Upper lobe of left lung (tissue), 4 donors: Measurements from ENCODE around the gene SNAI3.

Experiments used
- EP300 ChIP-seq, 4 donors: sonication (generic); formaldehyde crosslinking; IDR thresholded peaks; one replicate each; pipeline ENCODE4 v1.5.1; 2017; ENCODE audit warnings: antibody characterized with exemption in 4 of 4, control low read depth in 2 of 4
- POLR2A ChIP-seq, 4 donors: fragments of 450-650 bp; IDR thresholded peaks; one replicate each; pipeline ENCODE4 v1.5.1; 2016 to 2017; ENCODE audit warnings: antibody characterized with exemption in 4 of 4, mild to moderate bottlenecking in 2 of 4
- TF ChIP-seq, protein P1 (sequence below), 6 experiments: fragments of 450-650 bp in 4 of 6; fragments of 200-600 bp in 2 of 6; sonication (generic) in 2 of 6; IDR thresholded peaks; one replicate each; pipeline ENCODE4 v1.5.1; 2016 to 2019; ENCODE audit warnings: antibody characterized with exemption in 6 of 6

GRCh38 chr16:88726408-88726749 is 40.1 kb upstream of the SNAI3 start:
- TF ChIP-seq, protein P1, sequence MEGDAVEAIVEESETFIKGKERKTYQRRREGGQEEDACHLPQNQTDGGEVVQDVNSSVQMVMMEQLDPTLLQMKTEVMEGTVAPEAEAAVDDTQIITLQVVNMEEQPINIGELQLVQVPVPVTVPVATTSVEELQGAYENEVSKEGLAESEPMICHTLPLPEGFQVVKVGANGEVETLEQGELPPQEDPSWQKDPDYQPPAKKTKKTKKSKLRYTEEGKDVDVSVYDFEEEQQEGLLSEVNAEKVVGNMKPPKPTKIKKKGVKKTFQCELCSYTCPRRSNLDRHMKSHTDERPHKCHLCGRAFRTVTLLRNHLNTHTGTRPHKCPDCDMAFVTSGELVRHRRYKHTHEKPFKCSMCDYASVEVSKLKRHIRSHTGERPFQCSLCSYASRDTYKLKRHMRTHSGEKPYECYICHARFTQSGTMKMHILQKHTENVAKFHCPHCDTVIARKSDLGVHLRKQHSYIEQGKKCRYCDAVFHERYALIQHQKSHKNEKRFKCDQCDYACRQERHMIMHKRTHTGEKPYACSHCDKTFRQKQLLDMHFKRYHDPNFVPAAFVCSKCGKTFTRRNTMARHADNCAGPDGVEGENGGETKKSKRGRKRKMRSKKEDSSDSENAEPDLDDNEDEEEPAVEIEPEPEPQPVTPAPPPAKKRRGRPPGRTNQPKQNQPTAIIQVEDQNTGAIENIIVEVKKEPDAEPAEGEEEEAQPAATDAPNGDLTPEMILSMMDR (IDR thresholded peaks at IDR 0.05): no peak
- TF ChIP-seq POLR2A (IDR thresholded peaks at IDR 0.05) (no peak), EP300 (IDR thresholded peaks at IDR 0.05) (no peak)
